Measurements from ENCODE around the gene ADCK1. TPM values are rescaled to one million over a fixed set of nuclear protein-coding genes. Genes with fewer than 3 reads are reported as not detected.

Gene ADCK1
- total RNA-seq, 1 experiment from 2014 or later, result 19.0 TPM

- ChIA-PET POLR2A (ENCODE audit: unreplicated experiment) (interaction anchor here (0.7 kb wide), 1 partner anchor 606 kb away, joined by 3 read pairs; no protein-coding TSS in a partner anchor), CTCF (interaction anchor here (0.5 kb wide), 1 partner anchor 706 kb away, joined by 3 read pairs; no protein-coding TSS in a partner anchor)
- Histone ChIP-seq H2AFZ (no peak overlapping the region), H3K27me3 (ENCODE audit: insufficient read depth, low read depth) (no peaks in the 10 kb centered on the region), H3K79me2 (ENCODE audit: low read depth) (no peaks in the 10 kb centered on the region), H3F3A (ENCODE audit: insufficient read depth, low read depth) (no peaks in the 10 kb centered on the region; the same call in 1 of the 2 replicates), H3K4me2 (no peak overlapping the region), H3K9me3 (ENCODE audit: insufficient read depth, low read depth) (no peaks in the 10 kb centered on the region), H3K27ac (no peak overlapping the region), H3K36me3 (ENCODE audit: low read depth) (no peaks in the 10 kb centered on the region), H3K4me1 (replicated peaks; ENCODE audit: insufficient read depth) (no peaks in the 10 kb centered on the region), H4K20me1 (ENCODE audit: insufficient read depth) (no peaks in the 10 kb centered on the region), H3K9me2 (ENCODE audit: insufficient read depth) (no peaks in the 10 kb centered on the region), H3K4me3 (no peak overlapping the region)
- intact Hi-C loops (cut with micrococcal nuclease; ENCODE audit: unreplicated experiment), result no loop called here
- DNase-seq, result no peak
- BruUV-seq (replicated peaks), result no TSS peak
- TF ChIP-seq CTCF (conservative IDR thresholded peaks at IDR 0.05), result no peak
- TF ChIP-seq EZH2 (IDR thresholded peaks at IDR 0.05; ENCODE audit: low read depth), result no peak
These were observed 60.1 kb downstream of the ADCK1 start for GRCh38 chr14:77859934-77860570.

GRCh38 chr14:77861201-77861600, 61.3 kb downstream of the ADCK1 start:
- ChIA-PET CTCF (interaction anchor here (1.0 to 1.1 kb wide), 2 partner anchors 20 to 30 kb away, joined by 4 read pairs; no protein-coding TSS in a partner anchor), POLR2A (ENCODE audit: unreplicated experiment) (no interaction called here)
- DNase-seq, result no peak

GRCh38 chr14:77862154-77862786, 62.4 kb downstream of the ADCK1 start:
- H3F3A ChIP-seq (ENCODE audit: insufficient read depth, low read depth), result no peaks in the 10 kb centered on the region; the same call in 1 of the 2 replicates
- H3K4me3 ChIP-seq, result no peak overlapping the region
- H3K36me3 ChIP-seq (ENCODE audit: low read depth), result no peaks in the 10 kb centered on the region
- DNase-seq, result peak; percentile 58 to 86
- no peaks in the 10 kb centered on the region for H3K9me3 ChIP-seq (ENCODE audit: insufficient read depth, low read depth)
- no peaks in the 10 kb centered on the region for H3K27me3 ChIP-seq (ENCODE audit: insufficient read depth, low read depth)
- no peaks in the 10 kb centered on the region for H3K4me1 ChIP-seq (replicated peaks; ENCODE audit: insufficient read depth)
- no peaks in the 10 kb centered on the region for H4K20me1 ChIP-seq (ENCODE audit: insufficient read depth)
- H3K4me2 ChIP-seq, result no peak overlapping the region
- POLR2A ChIA-PET (ENCODE audit: unreplicated experiment), result no interaction called here
- TF ChIP-seq EZH2 (IDR thresholded peaks at IDR 0.05; ENCODE audit: low read depth) (no peak), CTCF (conservative IDR thresholded peaks at IDR 0.05) (peak; percentile 100)
- BruUV-seq (replicated peaks), result no TSS peak
- H3K79me2 ChIP-seq (ENCODE audit: low read depth), result no peaks in the 10 kb centered on the region
- CTCF ChIA-PET, result interaction anchor here (0.5 to 0.7 kb wide), 5 partner anchors 39 to 1416 kb away, joined by 3 to 9 read pairs (median 5); no protein-coding TSS in a partner anchor
- no peak overlapping the region for H2AFZ ChIP-seq
- intact Hi-C loops (cut with micrococcal nuclease; ENCODE audit: unreplicated experiment), result loop anchor here (2.0 kb wide), 3 partner anchors 161 to 835 kb away; no protein-coding TSS in a partner anchor
- no peaks in the 10 kb centered on the region for H3K9me2 ChIP-seq (ENCODE audit: insufficient read depth)
- no peak overlapping the region for H3K27ac ChIP-seq

More at GRCh38 chr14:77861201-77861600, 61.3 kb downstream of the ADCK1 start:
- no peaks in the 10 kb centered on the region; the same call in 1 of the 2 replicates for H3F3A ChIP-seq (ENCODE audit: insufficient read depth, low read depth)
- H4K20me1 ChIP-seq (ENCODE audit: insufficient read depth), result no peaks in the 10 kb centered on the region
- TF ChIP-seq EZH2 (IDR thresholded peaks at IDR 0.05; ENCODE audit: low read depth) (no peak), CTCF (conservative IDR thresholded peaks at IDR 0.05) (no peak)
- H3K27ac ChIP-seq, result no peak overlapping the region
- no TSS peak for BruUV-seq (replicated peaks)
- no peaks in the 10 kb centered on the region for H3K9me2 ChIP-seq (ENCODE audit: insufficient read depth)
- no peak overlapping the region for H2AFZ ChIP-seq
- no peak overlapping the region for H3K4me3 ChIP-seq
- H3K36me3 ChIP-seq (ENCODE audit: low read depth), result no peaks in the 10 kb centered on the region
- no peaks in the 10 kb centered on the region for H3K27me3 ChIP-seq (ENCODE audit: insufficient read depth, low read depth)
- intact Hi-C loops (cut with micrococcal nuclease; ENCODE audit: unreplicated experiment), result no loop called here
- no peak overlapping the region for H3K4me2 ChIP-seq
- no peaks in the 10 kb centered on the region for H3K9me3 ChIP-seq (ENCODE audit: insufficient read depth, low read depth)
- H3K79me2 ChIP-seq (ENCODE audit: low read depth), result no peaks in the 10 kb centered on the region
- H3K4me1 ChIP-seq (replicated peaks; ENCODE audit: insufficient read depth), result no peaks in the 10 kb centered on the region

Measured in PC-9 (cell line).